Brain pericyte (primary cell): ENCODE results near the gene COL15A1.

ENCODE experiments used
- DNase-seq: peaks from one replicate; pipeline ENCODE4 v3.0.0-alpha.2; 2012; ENCODE audit warnings: low read depth, low spot score

COL15A1 gene

DNA sequence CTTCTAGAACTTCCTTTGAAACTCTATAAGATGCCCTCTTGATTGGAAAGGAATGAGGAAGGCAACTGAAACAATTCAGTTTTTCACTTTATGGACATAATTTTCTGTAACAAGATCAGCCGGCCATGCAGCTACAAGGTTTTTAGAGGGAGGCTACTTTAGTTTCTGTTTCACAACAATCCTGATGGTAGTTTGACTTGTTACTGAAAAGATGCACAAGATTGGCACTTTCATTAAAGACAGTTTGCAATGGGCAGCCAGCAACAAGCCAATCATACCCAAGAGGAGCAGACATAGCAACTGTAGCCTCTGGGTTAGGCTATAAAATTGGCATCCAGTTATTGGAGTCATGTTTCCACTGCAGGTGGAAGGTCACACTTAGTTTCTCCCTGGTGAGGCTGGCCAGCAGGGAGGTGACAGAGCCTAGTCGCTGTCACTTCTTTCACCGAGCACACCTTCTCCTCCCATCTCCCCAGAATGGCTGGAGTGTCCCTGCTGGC lies 87.0 kb downstream of the COL15A1 start:
- no peak for DNase-seq

GRCh38 chr9:99031319-99031718 lies 87.6 kb downstream of the COL15A1 start:
- no peak for DNase-seq

GRCh38 chr9:99031994-99032393 lies 88.3 kb downstream of the COL15A1 start:
- no peak for DNase-seq

DNA sequence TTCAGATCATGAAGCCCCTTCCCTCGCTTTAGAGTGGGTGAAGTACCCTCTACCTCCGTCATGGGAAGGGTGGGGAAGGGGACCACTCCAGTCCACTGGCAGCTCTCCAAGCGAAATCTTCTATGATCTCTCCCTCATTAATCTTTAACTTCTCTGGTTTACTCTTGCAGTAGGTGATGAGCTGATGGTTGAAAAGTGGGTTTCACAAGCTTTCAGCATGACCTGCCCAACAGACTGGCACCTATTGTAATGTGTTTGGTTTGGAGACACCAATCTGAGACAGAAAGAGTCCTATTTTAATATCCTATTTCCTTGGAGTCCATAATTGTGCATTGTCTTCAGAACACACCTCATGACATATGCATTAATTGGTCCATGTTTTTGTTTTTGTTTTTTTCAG lies 90.4 kb downstream of the COL15A1 start:
- no peak for DNase-seq

DNA sequence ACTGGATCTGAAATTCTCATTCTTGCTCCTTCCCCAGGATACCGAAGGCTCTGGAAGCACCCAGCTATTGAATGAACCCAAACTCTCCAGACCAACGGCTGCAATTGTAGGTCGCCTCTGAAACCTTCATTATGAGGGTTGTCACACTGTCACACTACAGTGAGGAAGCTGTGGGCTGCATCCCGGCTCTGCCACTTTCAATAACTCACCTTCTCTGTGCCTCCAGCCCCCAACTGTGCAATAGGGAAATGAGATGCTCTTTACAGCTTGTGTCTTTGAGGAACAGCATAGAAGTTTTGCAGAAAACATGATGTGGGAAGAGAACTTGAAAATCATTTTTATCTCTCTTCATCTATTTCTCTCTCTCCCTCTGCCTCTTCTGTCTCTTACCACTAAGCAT lies 91.6 kb downstream of the COL15A1 start:
- no peak for DNase-seq

DNA sequence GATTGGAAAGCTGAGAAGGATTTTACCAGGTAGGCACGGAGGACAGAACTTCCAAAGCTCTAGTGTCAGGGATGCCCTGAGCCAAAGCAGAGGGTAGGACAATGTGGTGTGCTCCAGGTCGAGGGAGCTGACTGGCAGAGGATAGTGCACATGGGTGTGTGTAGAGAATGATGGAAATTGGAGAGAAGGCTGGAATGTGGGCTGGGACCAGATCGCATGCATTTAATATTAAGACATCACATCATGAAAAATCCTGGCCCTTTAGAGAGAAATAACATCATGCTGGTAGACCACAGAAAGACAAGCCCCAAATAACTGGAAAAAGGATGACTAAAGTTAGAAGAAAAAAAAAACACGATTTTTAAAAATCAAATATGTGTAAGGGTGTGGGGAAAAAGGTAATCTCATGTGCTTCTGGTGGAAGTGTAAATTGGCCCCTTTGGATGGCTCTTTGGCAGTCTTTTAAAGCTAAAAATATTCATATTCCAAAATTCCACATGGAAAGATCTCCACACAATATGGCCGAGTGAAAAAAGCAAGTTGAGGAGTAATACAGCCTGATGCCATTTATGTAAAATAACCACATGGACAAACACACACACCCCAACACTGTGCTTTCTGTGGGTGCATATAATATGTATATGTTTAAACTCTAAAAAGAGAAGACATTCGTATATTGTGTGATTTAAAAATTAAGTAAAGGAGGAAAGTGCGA lies 94.2 kb downstream of the COL15A1 start:
- DNase-seq: no peak

DNA sequence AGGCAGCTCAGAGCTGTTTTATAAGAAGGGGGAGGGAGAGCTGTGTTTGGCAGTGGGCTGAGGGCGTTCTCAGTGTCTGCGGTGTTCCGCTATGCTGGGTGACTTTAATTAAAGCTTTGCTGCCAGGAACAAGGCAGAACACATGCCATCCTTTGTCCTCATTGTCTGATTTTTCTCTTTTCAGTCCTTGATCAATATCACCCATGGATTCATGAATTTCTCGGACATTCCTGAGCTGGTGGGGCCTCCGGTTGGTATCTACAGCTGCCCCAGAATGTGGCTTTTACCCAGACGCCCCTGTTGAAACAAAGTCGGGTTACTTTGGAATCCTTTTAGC lies 94.7 kb downstream of the COL15A1 start:
- DNase-seq: no peak

DNA sequence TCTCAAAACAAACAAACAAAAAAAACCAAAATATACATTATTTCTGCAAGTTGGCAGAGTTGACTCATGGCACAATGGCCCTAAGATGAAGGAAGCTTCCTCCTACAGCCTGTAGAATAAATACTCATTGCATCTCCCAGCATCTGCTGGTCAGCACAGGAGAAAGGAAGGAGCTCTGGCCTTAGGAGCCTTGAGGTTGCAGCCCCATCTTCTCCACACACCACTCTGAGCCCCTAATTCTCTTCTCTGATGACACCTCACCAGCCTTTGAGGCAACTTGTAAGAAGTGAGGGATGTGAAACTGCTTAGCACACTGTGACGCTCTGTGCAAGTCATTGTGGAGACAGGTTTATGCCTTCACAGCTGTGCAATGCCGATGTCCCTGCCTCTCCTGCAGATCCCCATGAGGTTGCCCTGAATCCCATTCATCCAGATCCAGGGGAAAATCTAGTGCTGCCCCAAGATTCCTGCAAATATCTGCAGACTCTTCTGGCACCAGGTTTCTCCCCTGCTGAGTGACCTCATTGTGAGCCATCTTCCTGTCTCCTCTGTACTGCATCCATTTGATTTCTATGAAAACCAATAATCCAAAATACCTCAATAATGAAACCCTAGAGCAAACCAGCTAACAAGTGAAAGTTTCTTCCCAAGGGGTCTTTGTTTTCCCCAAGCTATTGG lies 95.9 kb downstream of the COL15A1 start:
- DNase-seq: no peak

- DNase-seq: no peak
Observed at GRCh38 chr9:99040251-99040900, 96.7 kb downstream of the COL15A1 start.

GRCh38 chr9:99040911-99041582 lies 97.3 kb downstream of the COL15A1 start:
- no peak for DNase-seq

- no peak for DNase-seq
Observed at GRCh38 chr9:99041618-99042017, 97.9 kb downstream of the COL15A1 start.

- DNase-seq: no peak
Observed at GRCh38 chr9:99042620-99043019, 98.9 kb downstream of the COL15A1 start.

DNA sequence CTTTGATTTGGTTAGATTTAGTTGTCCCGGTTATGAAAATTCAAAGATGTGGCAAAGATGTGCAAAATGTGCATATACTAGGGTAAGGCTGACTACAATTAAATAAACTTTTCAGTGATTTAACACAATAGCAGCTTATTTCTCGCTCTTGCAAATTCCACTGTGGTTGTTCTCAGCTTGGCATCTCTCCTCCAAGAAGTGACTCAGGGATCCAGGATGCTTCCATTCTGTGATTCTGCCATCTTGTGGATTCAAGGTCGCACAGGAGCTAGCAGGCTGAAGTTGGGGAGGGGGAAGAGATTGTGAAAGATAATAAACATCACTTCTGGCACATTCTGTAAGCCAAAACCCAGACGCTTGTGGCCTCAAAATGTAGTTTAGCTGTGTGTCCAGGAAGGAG lies 101.1 kb downstream of the COL15A1 start:
- no peak for DNase-seq

- no peak for DNase-seq
Observed at GRCh38 chr9:99046068-99046467, 102.4 kb downstream of the COL15A1 start.

DNA sequence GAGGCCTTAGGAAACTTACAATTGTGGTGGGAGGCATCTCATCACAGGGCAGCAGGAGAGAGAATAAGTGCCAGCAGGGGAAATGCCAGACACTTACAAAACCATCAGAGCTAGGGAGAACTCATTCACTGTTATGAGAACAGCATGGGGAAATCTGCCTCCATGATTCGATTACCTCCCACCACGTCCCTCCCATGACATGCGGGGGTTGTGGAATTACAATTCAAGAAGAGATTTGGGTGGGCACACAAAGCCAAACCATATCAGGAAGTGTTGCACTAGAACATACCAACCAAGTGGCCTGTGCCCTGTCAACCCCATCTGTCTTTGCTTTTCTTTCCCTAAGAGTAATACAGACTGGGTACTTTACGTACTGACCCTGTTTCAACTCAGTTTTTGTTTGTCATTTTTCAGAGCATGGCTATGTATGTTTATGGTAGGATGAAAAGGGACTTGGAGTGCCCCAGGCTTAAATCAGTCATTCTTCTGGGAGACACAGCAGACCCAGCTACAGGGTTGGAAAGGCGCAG lies 102.9 kb downstream of the COL15A1 start:
- no peak for DNase-seq

DNA sequence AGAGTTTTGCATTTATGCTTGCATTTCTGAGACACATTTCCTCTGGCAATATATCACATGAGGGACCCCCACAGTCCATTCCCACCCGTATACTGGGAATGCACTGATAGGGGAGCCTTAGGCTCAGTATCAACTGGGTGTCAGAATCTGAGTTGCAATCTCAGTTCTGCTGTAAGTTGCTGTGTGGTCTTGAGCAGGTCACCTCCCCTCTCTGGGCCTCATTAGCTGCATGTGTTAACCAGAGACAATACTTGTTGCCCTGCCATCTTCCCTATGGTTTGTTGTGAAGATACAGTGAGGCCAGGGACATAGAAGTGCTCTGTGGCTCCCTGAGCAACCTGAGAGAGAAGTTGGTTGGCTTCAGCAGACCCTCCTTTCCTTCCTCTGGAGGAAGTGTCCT lies 105.5 kb downstream of the COL15A1 start:
- no peak for DNase-seq

DNA sequence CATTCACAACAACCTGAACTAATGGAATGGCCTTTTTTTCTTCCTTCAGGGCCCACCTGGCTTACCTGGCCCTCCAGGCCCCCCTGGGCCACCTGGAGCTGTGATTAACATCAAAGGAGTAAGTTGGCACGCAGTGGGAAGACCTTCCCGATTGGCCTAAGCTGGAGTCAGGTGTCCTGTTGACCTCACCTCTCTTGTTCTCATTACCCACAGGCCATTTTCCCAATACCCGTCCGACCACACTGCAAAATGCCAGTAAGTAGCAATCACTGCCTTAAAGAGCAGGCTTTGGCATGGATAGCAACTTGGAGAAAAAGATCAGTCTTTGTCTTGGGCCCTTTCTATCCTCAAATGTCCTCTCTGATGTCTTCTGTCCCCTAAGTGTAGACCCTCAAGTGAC lies 105.9 kb downstream of the COL15A1 start:
- DNase-seq: no peak

DNA sequence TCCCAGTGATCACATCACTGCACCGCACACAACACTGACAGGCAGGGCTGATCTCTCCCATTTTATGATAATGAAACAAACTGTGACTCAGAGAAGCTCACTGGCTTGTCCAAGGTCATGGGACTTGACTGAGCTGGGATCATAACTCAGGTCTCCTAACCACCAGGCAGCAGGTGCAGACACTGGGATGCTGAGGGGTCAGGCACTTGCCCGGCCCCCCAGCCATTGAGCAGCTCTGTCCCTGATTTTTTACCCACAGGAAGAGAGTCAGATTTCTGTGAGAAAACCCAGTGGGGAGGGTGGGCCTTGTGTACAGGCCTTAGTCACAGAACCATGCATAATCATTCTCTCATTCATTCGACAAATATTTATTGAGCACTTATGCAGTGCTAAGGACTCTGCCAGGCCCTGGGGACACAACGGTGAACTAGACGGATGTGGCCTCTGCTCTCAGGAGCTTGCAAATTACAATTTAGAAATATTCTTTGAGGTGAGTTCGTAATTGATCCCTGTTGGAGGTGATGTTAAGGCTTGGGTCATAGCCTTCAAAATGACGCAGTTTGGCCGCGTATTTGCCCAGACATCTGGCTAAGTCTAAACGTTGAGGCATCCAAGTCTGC lies 106.7 kb downstream of the COL15A1 start:
- DNase-seq: no peak

GRCh38 chr9:99050924-99051323 lies 107.2 kb downstream of the COL15A1 start:
- no peak for DNase-seq

GRCh38 chr9:99051406-99051805 lies 107.7 kb downstream of the COL15A1 start:
- no peak for DNase-seq

DNA sequence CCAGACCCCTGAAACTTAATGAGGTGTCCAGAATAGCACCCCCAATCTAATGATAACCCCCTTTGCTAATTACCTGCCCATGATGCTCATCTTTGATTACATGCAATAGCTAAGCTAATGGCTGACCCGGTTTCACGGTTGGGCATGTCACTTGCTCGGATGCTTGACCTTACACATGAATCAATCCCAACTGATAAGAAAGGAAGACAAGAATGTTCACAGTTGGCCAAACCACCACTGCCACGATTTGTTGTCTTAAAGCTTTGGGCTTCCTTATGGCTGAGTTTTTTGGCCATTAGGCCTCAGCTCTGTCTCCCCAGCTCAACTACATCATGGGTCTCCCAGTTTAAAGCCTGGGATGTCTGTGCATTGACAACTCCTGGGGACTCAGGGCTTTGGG lies 108.1 kb downstream of the COL15A1 start:
- DNase-seq: no peak
